ENCODE results near the gene KCNT1. TPM values are rescaled to one million over a fixed set of nuclear protein-coding genes. Genes with fewer than 3 reads are reported as not detected.

Gene KCNT1
- total RNA-seq, 1 experiment from 2014 or later = not detected

DNA sequence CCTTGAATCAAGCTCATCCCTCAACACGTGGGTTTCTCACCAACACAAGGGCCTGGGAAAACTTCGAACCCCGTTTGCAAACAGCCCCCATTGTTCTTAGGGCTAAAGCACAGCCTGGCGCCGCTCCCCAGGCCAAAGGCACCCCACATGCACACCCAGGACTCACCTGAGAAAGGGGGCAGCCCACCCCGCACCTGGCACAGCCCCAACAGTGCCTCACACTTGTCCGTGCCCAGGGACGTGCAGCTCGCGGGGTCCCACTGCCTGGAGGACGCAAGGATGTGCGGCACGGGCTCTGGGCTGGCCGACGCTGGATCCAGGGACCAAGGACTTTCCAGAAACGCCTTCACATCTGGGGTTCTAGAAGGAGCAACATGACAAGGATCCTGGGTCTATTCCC is 5.5 kb upstream of the KCNT1 start:
- no TSS peak for BruUV-seq (replicated peaks)
- no peak for DNase-seq (ENCODE audit: low spot score)
- Histone ChIP-seq H3K4me3 (ENCODE audit: low read depth, low read length, poor library complexity, severe bottlenecking) (no peak overlapping the region), H3K27me3 (replicated peaks; ENCODE audit: insufficient read depth, low read depth, low read length, poor library complexity) (no peaks in the 10 kb centered on the region), H3K36me3 (ENCODE audit: insufficient read depth, low read length, poor library complexity, severe bottlenecking) (no peaks in the 10 kb centered on the region), H3K27ac (ENCODE audit: low read depth, low read length, poor library complexity, severe bottlenecking) (no peak overlapping the region), H3K9me3 (ENCODE audit: low read depth, low read length, poor library complexity, severe bottlenecking) (no peaks in the 10 kb centered on the region), H3K4me1 (ENCODE audit: insufficient read depth, low read length, poor library complexity, severe bottlenecking) (peaks cover 4% of the 10 kb centered on the region)
- intact Hi-C loops (cut with micrococcal nuclease; ENCODE audit: unreplicated experiment) = no loop called here
- POLR2A ChIA-PET (ENCODE audit: low non-redundant PET) = no interaction called here
- CTCF ChIA-PET = no interaction called here
- no peak for TF ChIP-seq CTCF (conservative IDR thresholded peaks at IDR 0.05; ENCODE audit: low read depth, low read length)
- no peak for TF ChIP-seq EZH2 (IDR thresholded peaks at IDR 0.05; ENCODE audit: borderline replicate concordance, low read depth, low read length, poor library complexity, severe bottlenecking)

DNA sequence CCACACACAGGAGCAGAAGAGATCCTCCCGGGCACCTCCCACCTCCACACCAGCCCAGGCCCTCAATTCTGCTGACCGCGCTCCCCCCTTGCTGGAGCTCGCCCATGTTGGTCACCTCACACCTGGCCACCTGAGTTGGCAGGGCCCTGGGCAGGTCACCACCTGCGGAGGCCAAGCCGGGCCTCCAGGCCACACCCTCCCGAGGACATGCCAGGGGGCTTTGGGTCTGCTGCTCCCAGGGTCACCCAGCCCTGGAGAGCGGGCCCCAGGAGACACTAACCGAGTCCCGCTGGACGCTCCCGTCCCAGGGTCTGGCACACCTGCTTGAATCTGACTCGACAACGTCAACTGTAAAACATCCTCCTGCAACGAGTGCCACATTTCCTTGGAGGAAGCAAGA is 4.8 kb upstream of the KCNT1 start:
- ChIA-PET POLR2A (ENCODE audit: low non-redundant PET) (no interaction called here), CTCF (no interaction called here)
- Histone ChIP-seq H3K27me3 (replicated peaks; ENCODE audit: insufficient read depth, low read depth, low read length, poor library complexity) (no peaks in the 10 kb centered on the region), H3K9me3 (ENCODE audit: low read depth, low read length, poor library complexity, severe bottlenecking) (no peaks in the 10 kb centered on the region), H3K27ac (ENCODE audit: low read depth, low read length, poor library complexity, severe bottlenecking) (no peak overlapping the region), H3K4me3 (ENCODE audit: low read depth, low read length, poor library complexity, severe bottlenecking) (no peak overlapping the region), H3K4me1 (ENCODE audit: insufficient read depth, low read length, poor library complexity, severe bottlenecking) (peaks cover 6% of the 10 kb centered on the region), H3K36me3 (ENCODE audit: insufficient read depth, low read length, poor library complexity, severe bottlenecking) (no peaks in the 10 kb centered on the region)
- no peak for DNase-seq (ENCODE audit: low spot score)
- intact Hi-C loops (cut with micrococcal nuclease; ENCODE audit: unreplicated experiment) = no loop called here
- TF ChIP-seq CTCF (conservative IDR thresholded peaks at IDR 0.05; ENCODE audit: low read depth, low read length) = no peak
- no peak for TF ChIP-seq EZH2 (IDR thresholded peaks at IDR 0.05; ENCODE audit: borderline replicate concordance, low read depth, low read length, poor library complexity, severe bottlenecking)
- no TSS peak for BruUV-seq (replicated peaks)

DNA sequence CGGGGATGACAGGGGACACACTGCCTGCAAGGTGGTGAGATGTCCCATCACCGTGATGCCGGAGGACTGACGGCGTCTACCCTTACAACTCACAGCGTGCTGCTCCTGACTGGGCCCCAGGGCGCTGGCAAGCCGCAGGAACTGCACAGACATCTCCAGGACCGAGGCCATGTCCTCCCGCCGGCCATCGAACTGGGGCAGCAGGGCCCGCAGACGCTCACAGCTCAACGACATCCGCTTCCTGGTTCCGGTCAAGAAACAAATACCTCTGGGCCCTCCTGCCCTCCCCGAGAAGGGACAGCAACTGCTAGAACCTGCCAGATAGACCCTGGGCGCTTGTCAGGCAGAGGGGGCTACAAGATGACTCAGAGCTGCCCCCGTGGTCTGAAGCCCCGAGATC is 3.7 kb upstream of the KCNT1 start:
- ChIA-PET CTCF (no interaction called here), POLR2A (ENCODE audit: low non-redundant PET) (no interaction called here)
- no peak overlapping the region for H3K4me3 ChIP-seq (ENCODE audit: low read depth, low read length, poor library complexity, severe bottlenecking)
- no peak for DNase-seq (ENCODE audit: low spot score)
- no peaks in the 10 kb centered on the region for H3K27me3 ChIP-seq (replicated peaks; ENCODE audit: insufficient read depth, low read depth, low read length, poor library complexity)
- intact Hi-C loops (cut with micrococcal nuclease; ENCODE audit: unreplicated experiment) = no loop called here
- H3K4me1 ChIP-seq (ENCODE audit: insufficient read depth, low read length, poor library complexity, severe bottlenecking) = peaks cover 5% of the 10 kb centered on the region
- H3K36me3 ChIP-seq (ENCODE audit: insufficient read depth, low read length, poor library complexity, severe bottlenecking) = no peaks in the 10 kb centered on the region
- no TSS peak for BruUV-seq (replicated peaks)
- no peak overlapping the region for H3K27ac ChIP-seq (ENCODE audit: low read depth, low read length, poor library complexity, severe bottlenecking)
- H3K9me3 ChIP-seq (ENCODE audit: low read depth, low read length, poor library complexity, severe bottlenecking) = no peaks in the 10 kb centered on the region
- no peak for TF ChIP-seq EZH2 (IDR thresholded peaks at IDR 0.05; ENCODE audit: borderline replicate concordance, low read depth, low read length, poor library complexity, severe bottlenecking)
- TF ChIP-seq CTCF (conservative IDR thresholded peaks at IDR 0.05; ENCODE audit: low read depth, low read length) = no peak
